ENCODE results near the gene SLC23A1. TPM values are rescaled to one million over a fixed set of nuclear protein-coding genes. Genes with fewer than 3 reads are reported as not detected.

Gene SLC23A1
- total RNA-seq, 1 experiment from 2014 or later = not detected

DNA sequence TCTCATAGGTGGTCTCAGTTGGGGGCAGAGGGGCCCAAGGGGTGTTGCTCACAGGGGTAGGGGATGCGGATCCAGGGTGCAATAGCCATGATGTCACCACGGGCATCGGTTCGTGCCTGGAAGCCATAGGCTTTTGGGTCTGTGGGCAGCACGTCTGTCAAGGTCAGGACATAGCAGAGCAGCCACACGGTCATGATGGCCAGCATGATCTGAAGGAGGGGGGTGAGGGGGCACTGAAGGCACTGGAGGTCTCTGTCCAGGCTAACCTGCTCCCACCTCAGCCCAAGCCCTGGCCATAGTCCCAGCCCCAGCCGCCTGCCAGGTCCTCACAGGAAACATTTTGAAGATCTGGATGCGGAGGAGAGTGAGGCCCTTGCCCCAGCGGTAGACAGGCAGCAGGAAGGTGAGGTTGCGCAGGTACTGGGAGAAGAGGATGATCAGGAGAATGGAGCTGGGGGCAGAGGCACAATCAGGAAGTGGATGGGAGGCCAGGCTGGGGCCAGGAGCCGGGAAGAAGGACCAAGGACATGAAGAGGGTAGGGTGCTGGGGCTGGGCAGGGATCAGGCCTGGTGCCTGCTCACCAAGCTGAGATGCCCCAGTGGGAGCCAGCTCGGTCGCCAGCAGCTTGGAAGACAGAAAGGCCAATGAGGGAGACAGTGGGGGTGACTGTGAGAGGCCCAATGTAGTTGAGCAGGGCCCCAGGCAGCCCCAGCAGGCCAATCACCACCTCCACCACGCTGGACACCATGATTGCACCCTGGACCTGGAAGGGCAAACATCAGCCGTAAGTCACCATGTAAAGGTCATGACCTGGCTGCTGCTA lies 3.3 kb downstream of the SLC23A1 start:
- no peak for DNase-seq (ENCODE audit: low read depth in 1 of 2, low spot score in 2 of 2)
- Histone ChIP-seq H3K36me3 (no peaks in the 10 kb centered on the region), H3K27me3 (replicated peaks) (no peaks in the 10 kb centered on the region), H3K27ac (no peak overlapping the region), H3K4me3 (no peak overlapping the region), H3K4me1 (replicated peaks) (peaks cover 2% of the 10 kb centered on the region; the same call in 1 of the 2 replicates), H3K9me3 (replicated peaks) (no peaks in the 10 kb centered on the region)

DNA sequence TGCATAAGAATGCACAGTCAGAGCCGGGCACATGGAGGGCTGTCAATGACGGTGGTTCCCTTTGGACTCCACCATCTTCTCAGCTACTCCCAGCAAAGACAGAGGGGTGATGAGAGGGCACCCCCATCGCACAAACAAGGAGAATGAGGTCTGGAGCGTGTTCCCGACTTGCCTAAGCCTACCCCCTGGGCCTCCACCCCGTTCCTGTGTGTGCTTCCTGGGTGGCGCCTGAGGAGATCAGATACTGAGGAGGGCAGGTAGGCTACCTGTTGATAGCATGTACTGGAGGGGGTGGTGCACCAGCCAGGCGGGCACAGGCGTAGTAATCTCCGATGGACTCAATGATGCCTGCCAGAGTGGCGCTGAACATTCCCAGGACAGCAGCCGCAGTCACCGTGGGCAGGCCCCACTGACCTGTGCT lies 4.1 kb downstream of the SLC23A1 start:
- Histone ChIP-seq H3K36me3 (no peaks in the 10 kb centered on the region), H3K4me1 (replicated peaks) (no peaks in the 10 kb centered on the region), H3K4me3 (no peak overlapping the region), H3K27me3 (replicated peaks) (no peaks in the 10 kb centered on the region), H3K27ac (no peak overlapping the region), H3K9me3 (replicated peaks) (no peaks in the 10 kb centered on the region)
- no peak for DNase-seq (ENCODE audit: low read depth in 1 of 2, low spot score in 2 of 2)

DNA sequence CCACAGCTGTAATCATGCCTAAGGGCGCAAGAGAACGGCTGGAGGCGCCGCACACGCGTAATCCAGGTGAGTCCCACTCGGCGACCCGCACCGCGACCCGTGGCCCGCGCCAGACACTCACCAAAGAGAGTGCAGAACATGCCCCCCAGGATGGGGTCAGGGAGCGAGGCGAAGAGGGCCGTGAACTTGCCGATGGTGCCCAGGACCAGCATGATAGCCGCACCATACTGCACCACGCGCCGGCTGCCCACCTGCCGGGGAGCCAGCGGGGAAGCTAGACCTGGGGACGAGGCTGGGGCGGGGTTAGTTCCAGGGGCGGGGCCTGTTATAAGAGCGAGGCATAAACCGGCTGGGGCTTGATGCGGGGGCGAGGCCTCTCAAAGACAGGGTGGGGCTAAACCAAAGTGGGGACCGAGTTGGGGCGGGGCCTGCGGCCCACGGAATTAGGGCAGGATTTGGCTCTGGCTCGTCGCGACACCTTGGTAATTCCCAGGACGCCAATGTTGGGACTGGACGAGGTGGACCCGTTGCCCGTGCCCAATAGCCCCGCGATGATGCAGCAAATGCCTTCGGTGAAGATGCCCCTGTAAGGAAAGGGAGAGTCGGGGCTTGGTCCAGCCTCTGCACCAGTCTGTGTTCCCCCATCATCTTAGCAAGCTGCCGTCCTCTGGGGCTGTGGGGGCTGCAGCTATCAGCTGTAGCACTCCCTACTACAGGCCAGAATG lies 4.8 kb downstream of the SLC23A1 start:
- no peak for DNase-seq (ENCODE audit: low read depth in 1 of 2, low spot score in 2 of 2)
- Histone ChIP-seq H3K4me1 (replicated peaks) (no peaks in the 10 kb centered on the region), H3K9me3 (replicated peaks) (no peaks in the 10 kb centered on the region), H3K4me3 (no peak overlapping the region), H3K27me3 (replicated peaks) (no peaks in the 10 kb centered on the region), H3K36me3 (peaks cover 5% of the 10 kb centered on the region; the same call in 1 of the 2 replicates), H3K27ac (no peak overlapping the region)

DNA sequence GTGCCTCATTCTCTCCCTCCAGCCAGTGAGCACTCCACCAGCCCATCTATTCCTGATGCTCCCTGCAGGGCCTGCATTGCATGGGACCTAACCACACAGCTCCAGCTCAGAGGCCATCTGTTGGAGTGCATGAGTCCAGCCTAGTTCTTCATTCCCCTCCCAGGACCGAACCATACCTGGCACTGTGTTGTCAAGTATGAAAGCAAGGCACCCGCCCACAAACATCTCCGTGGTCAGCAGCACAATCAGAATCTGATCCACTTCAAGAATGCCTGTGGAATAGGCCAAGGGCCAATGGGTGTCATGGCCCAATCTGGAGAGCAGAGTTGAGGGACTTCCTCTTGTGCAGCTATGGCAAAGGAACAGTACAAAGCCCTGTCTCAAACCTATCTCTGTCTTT lies 5.9 kb downstream of the SLC23A1 start:
- H3K9me3 ChIP-seq (replicated peaks) = no peaks in the 10 kb centered on the region
- no peak for DNase-seq (ENCODE audit: low read depth in 1 of 2, low spot score in 2 of 2)
- H3K27ac ChIP-seq = no peak overlapping the region

DNA sequence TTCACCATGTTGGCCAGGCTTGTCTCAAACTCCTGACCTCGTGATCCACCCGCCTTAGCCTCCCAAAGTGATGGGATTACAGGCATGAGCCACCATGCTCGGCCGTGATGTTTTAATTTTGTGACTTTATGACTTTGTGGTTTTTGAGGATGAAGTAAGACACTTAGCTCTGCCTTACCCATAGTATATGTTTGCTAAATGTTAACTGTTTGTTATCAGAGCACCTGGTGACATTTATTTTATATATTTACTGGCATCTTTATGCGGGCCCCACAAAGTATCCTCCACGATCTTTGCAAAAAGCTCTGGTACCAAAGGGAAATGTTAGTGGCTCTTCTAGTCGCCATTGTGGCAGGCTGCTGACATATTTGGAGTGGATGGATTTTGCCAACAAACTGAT lies 6.7 kb downstream of the SLC23A1 start:
- Histone ChIP-seq H3K27me3 (replicated peaks) (no peaks in the 10 kb centered on the region), H3K4me1 (replicated peaks) (no peaks in the 10 kb centered on the region), H3K36me3 (peaks cover 21% of the 10 kb centered on the region), H3K9me3 (replicated peaks) (no peaks in the 10 kb centered on the region), H3K4me3 (no peak overlapping the region), H3K27ac (no peak overlapping the region)
- no peak for DNase-seq (ENCODE audit: low read depth in 1 of 2, low spot score in 2 of 2)

More for the DNA sequence above, 5.9 kb downstream of the SLC23A1 start:
- H3K36me3 ChIP-seq = peaks cover 13% of the 10 kb centered on the region
- no peak overlapping the region for H3K4me3 ChIP-seq
- H3K4me1 ChIP-seq (replicated peaks) = no peaks in the 10 kb centered on the region
- H3K27me3 ChIP-seq (replicated peaks) = no peaks in the 10 kb centered on the region

DNA sequence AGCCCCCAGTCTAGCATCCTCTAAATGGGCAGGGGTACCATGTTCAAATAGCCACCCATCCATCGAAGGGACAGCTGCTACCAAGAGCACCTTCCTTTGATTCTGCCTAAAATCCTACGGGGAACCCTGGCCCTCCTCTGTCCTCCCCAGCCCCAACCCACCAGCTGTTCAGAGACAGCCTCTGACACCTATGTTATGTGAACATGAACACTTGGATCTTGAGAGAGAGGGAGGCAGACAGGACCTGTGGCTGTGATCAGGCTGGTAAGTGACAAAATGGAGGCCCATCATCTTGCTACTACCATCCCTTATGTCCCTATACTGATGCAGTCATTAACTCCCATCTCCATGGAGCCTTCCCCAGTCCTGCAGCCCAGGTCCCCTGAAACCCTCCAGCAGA lies 8.2 kb downstream of the SLC23A1 start:
- H3K27me3 ChIP-seq (replicated peaks) = no peaks in the 10 kb centered on the region
- peaks cover 34% of the 10 kb centered on the region for H3K36me3 ChIP-seq
- H3K27ac ChIP-seq = no peak overlapping the region
- DNase-seq (ENCODE audit: low read depth in 1 of 2, low spot score in 2 of 2) = no peak
- H3K4me3 ChIP-seq = no peak overlapping the region
- no peaks in the 10 kb centered on the region for H3K4me1 ChIP-seq (replicated peaks)
- H3K9me3 ChIP-seq (replicated peaks) = no peaks in the 10 kb centered on the region

DNA sequence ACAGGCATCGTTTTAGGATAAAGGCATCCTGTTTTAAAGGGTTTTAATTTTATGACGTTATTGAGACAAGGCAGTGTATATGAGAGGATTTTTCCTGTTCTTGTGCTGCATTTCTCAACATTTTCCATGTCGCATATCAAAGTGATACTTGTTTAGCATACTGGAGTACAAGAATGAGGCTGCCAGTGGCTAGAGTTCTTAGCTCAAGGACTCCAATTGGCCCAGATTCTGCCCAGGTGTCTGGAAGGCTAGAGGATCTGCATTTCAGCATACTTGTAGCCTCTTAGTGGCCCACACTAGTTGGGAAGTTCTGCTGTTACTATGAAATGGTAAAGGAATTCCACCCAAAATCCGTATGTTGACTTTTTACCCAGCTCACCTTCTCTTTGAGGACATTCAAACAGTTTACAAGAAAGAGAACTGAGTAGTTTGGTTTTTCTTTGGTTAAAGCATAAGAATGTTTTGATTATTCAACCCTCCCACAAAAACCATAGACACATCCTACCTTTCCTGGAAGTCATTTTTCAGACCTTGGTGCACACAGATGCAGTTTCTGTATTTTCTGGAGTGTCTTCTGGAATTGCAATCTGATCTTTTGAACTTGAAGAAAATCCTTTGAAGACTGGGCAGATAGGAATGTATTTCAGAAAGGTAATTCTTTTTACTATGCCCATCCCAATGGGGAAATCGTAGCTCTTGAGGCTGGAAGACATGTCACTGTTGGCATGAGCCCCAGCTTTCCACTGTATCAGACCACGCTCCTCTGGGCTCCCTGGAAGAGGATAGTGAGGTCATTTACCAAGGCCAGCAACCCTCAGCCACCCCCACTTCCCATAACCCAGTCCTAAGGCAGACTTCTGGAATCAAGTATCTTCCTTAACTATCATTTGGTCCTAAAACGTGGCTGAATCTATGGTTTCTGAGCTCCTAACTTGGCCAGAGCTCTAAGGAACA lies 11.3 kb downstream of the SLC23A1 start:
- no peak for DNase-seq (ENCODE audit: low read depth in 1 of 2, low spot score in 2 of 2)
- no peak overlapping the region for H3K27ac ChIP-seq
- H3K36me3 ChIP-seq = peaks cover 58% of the 10 kb centered on the region

DNA sequence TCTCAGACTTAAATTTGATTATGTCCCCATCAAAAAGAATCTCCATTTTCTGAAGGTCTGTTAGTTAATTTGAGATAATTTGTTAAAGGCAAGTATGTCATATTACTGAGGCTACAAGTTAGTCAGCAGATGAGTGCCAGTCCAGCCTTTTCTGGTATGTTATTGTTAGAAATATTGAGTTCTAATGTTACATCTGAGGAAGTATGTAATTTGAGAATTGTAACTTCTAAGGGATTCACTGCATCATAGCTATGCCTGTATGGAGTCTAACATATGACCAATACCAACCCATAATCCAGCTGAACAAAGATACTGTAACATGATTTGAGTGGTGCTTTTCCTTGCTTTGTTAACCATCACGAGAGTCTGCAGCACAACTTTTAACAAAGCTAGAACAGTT lies 13.9 kb downstream of the SLC23A1 start:
- H3K4me1 ChIP-seq (replicated peaks) = no peaks in the 10 kb centered on the region
- no peaks in the 10 kb centered on the region for H3K27me3 ChIP-seq (replicated peaks)
- no peak overlapping the region for H3K27ac ChIP-seq
- no peak overlapping the region for H3K4me3 ChIP-seq
- no peaks in the 10 kb centered on the region for H3K9me3 ChIP-seq (replicated peaks)
- peaks cover 82% of the 10 kb centered on the region for H3K36me3 ChIP-seq
- DNase-seq (ENCODE audit: low read depth in 1 of 2, low spot score in 2 of 2) = no peak

More for the DNA sequence above, 11.3 kb downstream of the SLC23A1 start:
- Histone ChIP-seq H3K9me3 (replicated peaks) (no peaks in the 10 kb centered on the region), H3K27me3 (replicated peaks) (no peaks in the 10 kb centered on the region), H3K4me1 (replicated peaks) (no peaks in the 10 kb centered on the region), H3K4me3 (no peak overlapping the region)

DNA sequence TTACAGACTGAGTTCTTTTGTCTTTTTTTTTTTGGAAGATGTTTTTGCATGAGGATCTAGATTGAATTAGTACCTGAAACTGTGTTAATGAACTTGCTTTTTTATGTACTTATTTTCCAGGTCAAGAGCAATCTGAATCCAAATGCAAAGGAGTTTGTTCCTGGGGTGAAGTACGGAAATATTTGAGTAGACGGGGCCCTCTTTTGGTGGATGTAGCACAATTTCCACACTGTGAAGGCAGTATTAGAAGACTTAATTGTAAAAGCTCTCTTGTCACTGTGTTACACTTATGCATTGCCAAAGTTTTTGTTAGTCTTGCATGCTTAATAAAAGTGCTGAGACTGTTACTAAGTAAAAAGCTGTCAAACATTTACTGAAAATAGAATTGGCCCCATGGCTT lies 14.5 kb downstream of the SLC23A1 start:
- no peaks in the 10 kb centered on the region for H3K27me3 ChIP-seq (replicated peaks)
- H3K36me3 ChIP-seq = peaks cover 86% of the 10 kb centered on the region
- no peak for DNase-seq (ENCODE audit: low read depth in 1 of 2, low spot score in 2 of 2)
- H3K4me3 ChIP-seq = no peak overlapping the region
- H3K9me3 ChIP-seq (replicated peaks) = no peaks in the 10 kb centered on the region
- H3K4me1 ChIP-seq (replicated peaks) = no peaks in the 10 kb centered on the region
- H3K27ac ChIP-seq = no peak overlapping the region

DNA sequence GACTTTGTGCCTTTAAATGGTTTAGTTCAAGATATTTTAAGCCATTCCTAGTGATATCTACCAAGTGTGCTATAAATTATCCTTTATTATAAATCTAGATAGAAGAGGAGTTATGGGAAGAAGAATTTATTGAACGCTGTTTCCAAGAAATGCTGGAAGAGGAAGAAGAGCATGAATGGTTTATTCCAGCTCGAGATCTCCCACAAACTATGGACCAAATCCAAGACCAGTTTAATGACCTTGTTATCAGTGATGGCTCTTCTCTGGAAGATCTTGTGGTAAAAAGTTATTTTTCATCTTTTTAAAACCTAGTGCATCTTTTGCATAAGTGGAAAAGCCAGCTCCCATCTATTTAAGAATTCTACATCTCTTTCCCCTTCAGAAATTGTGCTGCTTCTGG lies 18.6 kb downstream of the SLC23A1 start:
- peaks cover 57% of the 10 kb centered on the region for H3K36me3 ChIP-seq
- no peak overlapping the region for H3K4me3 ChIP-seq
- no peaks in the 10 kb centered on the region for H3K27me3 ChIP-seq (replicated peaks)
- H3K27ac ChIP-seq = no peak overlapping the region
- DNase-seq (ENCODE audit: low read depth in 1 of 2, low spot score in 2 of 2) = no peak
- no peaks in the 10 kb centered on the region for H3K4me1 ChIP-seq (replicated peaks)
- H3K9me3 ChIP-seq (replicated peaks) = no peaks in the 10 kb centered on the region

DNA sequence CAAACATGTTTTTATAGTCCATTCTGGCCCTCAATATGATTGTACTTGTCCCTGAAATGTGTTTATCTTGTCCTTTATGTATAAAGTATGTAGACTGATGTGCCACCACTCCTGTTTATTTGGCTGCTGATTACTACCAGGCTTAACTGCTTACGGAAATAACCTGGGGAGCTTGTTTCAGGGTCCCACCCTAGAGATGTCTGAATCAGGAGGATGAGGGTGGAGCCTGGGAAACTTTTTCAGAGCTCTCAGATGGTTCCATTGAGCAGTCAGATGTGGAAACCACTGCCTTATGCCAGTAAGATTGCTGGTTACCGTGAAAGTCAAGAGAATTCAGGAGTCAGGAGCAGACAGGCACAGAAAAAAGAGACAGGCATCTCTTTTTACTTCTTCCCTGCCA lies 19.2 kb downstream of the SLC23A1 start:
- Histone ChIP-seq H3K36me3 (peaks cover 57% of the 10 kb centered on the region), H3K4me3 (no peak overlapping the region), H3K9me3 (replicated peaks) (no peaks in the 10 kb centered on the region), H3K27me3 (replicated peaks) (no peaks in the 10 kb centered on the region), H3K27ac (no peak overlapping the region), H3K4me1 (replicated peaks) (no peaks in the 10 kb centered on the region)
- DNase-seq (ENCODE audit: low read depth in 1 of 2, low spot score in 2 of 2) = no peak

DNA sequence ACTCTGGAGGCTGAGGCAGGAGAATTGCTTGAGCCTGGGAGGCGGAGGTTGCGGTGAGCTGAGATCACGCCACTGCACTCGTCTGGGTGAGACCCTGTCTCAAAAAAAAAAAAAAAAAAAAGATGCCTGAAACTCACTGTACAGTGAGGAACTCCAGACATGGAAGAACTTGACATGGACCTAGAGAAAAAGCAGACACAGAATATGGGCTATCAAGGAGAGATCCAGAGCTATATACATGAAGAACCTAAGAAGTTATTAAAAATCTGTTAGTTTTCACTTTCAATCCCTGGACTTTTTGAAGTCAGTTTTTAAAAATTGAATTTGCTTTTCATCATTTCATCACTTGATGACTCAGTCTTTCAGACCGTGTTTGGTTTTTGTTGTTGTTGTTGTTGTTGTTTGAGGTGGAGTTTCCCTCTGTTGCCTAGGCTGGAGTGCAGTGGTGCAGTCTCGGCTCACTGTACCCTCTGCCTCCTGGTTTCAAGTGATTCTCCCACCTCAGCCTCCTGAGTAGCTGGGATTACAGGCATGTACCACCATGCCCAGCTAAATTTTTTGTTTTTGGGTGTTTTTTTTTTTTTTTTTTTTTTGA lies 21.2 kb downstream of the SLC23A1 start:
- peaks cover 59% of the 10 kb centered on the region for H3K36me3 ChIP-seq
- no peak for DNase-seq (ENCODE audit: low read depth in 1 of 2, low spot score in 2 of 2)
- H3K4me3 ChIP-seq = no peak overlapping the region
- H3K4me1 ChIP-seq (replicated peaks) = no peaks in the 10 kb centered on the region
- H3K9me3 ChIP-seq (replicated peaks) = no peaks in the 10 kb centered on the region
- H3K27me3 ChIP-seq (replicated peaks) = no peaks in the 10 kb centered on the region
- no peak overlapping the region for H3K27ac ChIP-seq

DNA sequence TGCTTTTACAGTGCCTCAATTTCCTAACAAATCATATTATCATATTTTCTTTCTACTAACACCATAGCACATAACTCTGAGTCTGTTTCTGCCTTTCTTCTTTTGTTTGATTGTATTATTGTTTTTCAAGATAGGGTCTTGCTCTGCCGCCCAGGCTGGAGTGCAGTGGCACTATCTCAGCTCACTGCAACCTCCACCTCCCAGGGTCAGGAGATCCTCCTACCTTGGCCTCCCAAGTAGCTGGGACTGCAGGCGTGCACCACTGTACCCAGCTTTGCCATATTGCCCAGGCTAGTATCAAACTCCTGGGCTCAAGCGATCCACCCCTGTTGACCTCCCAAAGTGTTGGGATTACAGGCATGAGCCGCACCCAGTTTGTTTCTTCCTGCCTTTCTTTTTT lies 22.7 kb downstream of the SLC23A1 start:
- no peak overlapping the region for H3K4me3 ChIP-seq
- H3K4me1 ChIP-seq (replicated peaks) = no peaks in the 10 kb centered on the region
- peaks cover 50% of the 10 kb centered on the region for H3K36me3 ChIP-seq

More for the DNA sequence above, 22.7 kb downstream of the SLC23A1 start:
- no peak for DNase-seq (ENCODE audit: low read depth in 1 of 2, low spot score in 2 of 2)
- Histone ChIP-seq H3K27ac (no peak overlapping the region), H3K9me3 (replicated peaks) (no peaks in the 10 kb centered on the region), H3K27me3 (replicated peaks) (no peaks in the 10 kb centered on the region)
